HG03135 (cell line): ENCODE data around the gene NDRG2.
A peak's percentile ranks its signal among the peaks of the same experiment; 100 is the strongest.
"Not testable (repeated sequence)": the region's sequence is repeated elsewhere in the genome, so short reads cannot be mapped to it uniquely, and the experiment has no call there.

ENCODE experiments used
- ATAC-seq: cut with Tn5 transposase; IDR thresholded peaks from one replicate; pipeline ENCODE4 v1.9.1; 2021; ENCODE audit warnings: mild to moderate bottlenecking, moderate library complexity; ENCODE audit not compliant: unreplicated experiment

NDRG2 gene

GRCh38 chr14:21016413-21017190 is 8.3 kb downstream of the NDRG2 start:
- no peak for ATAC-seq

- ATAC-seq: no peak
Measured at GRCh38 chr14:21015312-21015711, 9.5 kb downstream of the NDRG2 start.

DNA sequence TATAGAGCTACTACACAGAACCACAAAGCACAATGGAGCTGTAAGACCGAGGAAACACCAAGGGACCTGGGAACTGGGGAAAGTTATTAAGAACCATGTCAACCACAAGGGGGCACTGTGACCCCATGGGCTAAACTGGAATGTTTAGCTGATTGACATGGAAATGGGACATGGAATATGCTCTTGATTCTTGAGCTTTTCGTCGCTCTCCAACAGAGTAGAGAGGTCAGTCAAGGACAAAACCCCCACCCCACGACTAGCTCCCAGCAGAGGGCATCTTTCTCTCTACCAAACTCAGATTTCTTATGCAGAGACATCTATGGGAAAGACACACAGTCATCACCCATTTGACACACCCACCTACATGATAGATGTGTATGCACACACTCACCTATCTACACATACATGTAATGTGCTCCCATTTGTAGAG is 10.1 kb downstream of the NDRG2 start:
- no peak for ATAC-seq

- ATAC-seq: no peak
Measured at GRCh38 chr14:21011136-21011535, 13.7 kb downstream of the NDRG2 start.

DNA sequence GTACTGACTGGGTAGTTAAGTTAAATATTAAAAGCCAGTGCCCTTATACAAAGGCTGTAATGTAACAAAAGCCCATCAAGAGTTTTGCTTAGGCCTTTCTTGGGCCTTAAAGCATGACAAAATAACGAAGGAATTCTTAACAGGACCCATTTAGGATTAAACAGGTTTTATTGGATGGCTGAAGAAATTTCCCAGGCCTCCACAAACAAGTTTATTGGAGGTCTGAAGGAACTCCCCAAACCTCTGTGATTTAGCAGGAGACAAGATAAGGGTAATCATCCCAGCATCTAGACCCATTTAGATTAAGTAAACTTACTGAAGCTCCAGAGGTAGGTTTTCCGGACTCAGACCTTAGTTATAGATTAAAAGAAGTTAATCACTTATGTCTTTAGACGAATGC is 15.1 kb downstream of the NDRG2 start:
- not testable (repeated sequence) for ATAC-seq

- ATAC-seq: no peak
Measured at GRCh38 chr14:21003788-21004346, 21.0 kb downstream of the NDRG2 start.

DNA sequence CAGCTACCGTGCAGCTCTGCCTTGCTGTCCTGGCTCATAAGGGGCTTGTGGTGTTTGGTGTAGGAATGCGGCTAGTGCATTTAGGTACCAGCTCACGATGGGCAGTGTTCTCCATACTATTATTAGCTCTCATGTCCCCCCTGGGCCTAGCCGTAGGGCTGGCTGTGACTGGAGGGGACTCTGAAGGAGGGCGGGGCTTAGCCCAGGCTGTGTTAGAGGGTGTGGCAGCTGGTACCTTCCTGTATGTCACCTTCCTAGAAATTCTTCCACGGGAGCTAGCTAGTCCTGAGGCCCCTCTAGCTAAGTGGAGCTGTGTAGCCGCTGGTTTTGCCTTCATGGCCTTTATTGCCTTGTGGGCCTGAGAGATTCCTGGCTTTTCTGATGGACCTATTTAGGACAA is 23.6 kb downstream of the NDRG2 start:
- no peak for ATAC-seq

- no peak for ATAC-seq
Measured at GRCh38 chr14:20999591-20999990, 25.3 kb downstream of the NDRG2 start.

GRCh38 chr14:20998674-20999366 is 26.0 kb downstream of the NDRG2 start, which contains the start of gene SLC39A2:
SLC39A2 (plus strand) TSS chr14:20999293; CDS start chr14:20999447, 154 bp downstream.
- ATAC-seq: no peak

DNA sequence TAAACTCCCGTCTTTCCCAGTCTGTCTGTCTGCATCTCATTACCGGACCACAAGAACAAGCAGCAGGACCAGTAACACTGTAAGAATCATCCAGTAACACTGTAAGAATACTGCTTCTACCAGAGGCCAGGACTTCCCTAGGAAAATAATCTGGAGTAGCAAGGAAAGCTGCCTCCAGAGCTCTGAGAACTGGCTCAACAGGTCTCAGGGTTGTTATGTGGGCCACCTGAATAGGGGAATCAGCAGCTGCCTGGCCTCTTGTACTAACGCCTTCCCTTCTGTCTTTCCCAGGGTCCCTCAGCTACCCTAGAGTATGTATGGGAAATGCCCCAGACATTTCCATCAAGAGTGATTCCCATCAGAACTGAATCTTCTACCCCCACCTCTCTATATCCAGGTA is 26.7 kb downstream of the NDRG2 start:
- no peak for ATAC-seq

DNA sequence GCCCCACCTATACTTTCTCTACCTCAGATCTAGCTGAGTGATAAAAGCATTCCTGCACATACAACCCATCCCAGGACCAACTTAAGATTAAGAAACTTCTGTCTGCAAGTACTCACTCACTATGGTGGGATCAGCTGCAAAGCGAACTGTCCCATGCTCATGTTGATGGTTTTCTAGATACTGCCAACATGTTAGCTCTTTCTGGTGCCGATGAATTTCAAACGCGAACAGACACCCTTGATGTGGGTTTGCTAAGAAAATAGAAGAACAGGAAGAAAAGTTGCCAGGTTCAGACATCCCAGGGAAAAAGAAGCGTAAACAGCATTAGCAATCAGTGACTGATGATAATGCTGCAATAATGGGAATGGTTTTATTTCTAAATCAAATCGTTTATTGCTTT is 27.3 kb downstream of the NDRG2 start:
- ATAC-seq: no peak

DNA sequence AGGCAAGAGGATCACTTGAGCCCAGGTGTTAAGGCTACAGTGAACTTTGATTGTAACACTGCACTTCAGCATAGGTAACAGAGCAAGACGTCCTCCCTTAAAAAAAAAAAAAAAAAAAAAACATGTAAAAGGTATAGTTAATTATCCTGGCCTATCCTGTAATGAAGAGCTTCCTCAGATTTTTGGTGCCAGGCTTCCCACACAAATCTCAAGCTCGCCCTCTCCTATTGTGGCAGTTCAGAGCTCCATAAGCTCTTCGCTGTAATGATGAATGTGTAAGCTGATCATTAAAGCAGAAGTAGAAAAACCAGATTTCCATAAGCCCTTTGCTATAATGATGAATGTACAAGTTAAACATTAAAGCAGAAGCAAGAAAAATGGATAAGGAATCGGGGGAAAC is 27.7 kb downstream of the NDRG2 start:
- ATAC-seq: no peak

DNA sequence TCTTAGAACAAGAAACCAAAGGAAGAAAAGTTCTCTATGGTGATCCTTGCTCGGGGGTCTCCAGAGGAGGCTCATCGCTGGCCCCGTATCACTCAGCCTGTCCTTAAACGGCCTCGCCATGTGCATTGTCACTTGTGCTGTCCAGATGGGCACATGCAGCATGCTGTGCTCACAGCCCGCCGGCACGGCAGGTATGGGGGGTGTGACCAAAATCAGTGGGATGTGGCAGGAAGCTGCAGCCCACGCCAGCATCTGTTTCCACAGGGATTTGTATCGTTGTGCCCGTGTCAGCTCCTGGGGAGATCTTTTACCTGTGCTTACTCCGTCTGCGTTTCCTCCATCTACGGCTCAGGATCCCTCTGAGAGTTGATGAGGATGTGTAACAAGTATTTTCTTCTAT is 28.3 kb downstream of the NDRG2 start:
- ATAC-seq: no peak

DNA sequence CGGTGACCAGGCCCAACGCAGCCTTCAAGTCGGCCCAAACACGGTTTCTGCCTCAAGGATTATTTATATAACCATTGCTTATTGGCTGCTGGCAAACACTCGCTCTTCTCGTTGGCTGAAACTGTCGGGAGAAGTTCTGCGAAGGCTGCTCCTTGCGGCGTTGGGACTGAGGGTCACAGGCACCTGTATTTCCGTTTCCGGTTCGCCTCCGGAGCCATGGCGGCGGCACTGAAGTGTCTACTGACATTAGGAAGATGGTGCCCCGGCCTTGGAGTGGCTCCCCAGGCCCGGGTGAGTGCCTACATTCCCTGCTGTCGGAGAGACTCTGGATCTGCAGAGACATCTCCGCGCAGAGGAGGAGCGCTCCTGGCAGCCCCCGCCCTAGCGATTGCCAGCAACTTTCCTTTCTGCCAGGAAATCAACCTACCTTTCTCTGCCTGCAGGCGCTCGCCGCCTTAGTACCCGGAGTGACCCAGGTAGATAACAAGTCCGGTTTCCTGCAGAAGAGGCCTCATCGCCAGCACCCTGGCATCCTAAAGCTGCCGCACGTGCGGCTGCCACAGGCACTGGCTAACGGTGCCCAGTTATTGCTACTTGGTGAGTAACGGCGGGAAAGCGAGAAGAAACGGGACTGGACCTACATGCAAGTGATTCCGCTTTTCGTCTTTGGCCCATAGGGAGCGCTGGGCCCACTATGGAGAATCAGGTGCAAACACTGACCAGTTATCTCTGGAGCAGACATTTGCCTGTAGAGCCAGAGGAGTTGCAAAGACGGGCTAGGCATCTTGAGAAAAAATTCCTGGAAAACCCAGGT is 34.9 kb downstream of the NDRG2 start, which contains the start of gene METTL17:
Gene METTL17 (plus strand): TSS at position 194 of the 814 bp plus-strand sequence. CDS start 23 bp downstream, at position 217.
- ATAC-seq: peak; percentile 97

- no peak for ATAC-seq
Measured at GRCh38 chr14:20989471-20989786, 35.4 kb downstream of the NDRG2 start.

GRCh38 chr14:20988717-20989470 is 36.0 kb downstream of the NDRG2 start:
- no peak for ATAC-seq

GRCh38 chr14:20986811-20987210 is 38.0 kb downstream of the NDRG2 start:
- no peak for ATAC-seq

- ATAC-seq: not testable (repeated sequence)
Measured at GRCh38 chr14:20985650-20986049, 39.2 kb downstream of the NDRG2 start.

DNA sequence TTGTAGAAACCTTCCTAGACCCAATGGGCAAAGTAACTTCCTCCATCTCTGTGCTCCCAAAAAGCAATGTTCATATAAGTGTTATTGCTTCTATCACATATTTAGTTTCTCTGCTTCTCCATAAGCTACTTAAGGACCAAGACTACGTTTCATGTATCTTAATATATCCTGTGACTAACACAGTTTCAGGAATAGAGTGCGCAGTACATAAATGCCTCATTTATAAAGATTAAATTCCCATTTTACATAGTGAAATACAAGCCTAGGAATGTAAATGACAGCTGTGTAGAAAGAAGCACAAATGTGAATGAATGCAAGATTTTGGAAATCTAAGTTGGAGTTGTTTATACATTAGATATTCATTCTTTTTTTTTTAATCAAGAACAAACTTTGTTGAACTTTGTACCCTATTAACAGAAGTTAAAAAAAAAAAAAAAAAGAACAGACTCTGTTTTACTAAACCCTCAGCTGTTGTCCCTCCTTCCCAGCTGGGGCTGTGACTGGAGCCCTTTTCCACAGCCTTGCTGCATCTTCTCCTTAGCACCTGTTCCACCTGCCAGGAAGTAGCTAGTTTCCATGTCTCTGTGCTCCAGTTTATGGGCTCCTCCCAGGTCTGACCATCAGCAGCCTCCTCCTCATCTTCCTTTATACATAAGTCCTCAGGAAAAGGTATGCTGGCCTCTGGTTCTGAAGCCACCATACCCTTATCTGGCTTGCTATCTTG is 42.1 kb downstream of the NDRG2 start:
- ATAC-seq: no peak

DNA sequence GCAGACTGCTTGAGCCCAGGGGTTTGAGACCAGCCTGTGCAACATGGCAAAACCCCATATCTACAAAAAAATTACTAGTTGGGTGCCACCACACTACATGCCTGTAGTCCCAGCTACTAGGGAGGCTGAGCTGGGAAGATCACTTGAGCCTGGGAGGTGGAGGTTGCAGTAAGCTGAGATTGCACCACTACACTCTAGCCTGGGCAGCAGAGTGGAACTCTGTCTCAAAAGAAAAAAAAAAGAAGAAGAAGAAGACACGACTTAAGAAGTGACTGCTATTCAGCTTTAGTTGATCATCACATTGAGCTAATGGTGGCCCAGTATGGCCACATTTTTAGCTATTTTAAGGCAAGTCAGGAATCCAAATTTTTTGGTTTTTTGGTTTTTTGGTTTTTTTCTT is 44.0 kb downstream of the NDRG2 start:
- no peak for ATAC-seq
